Panc1 (cell line): Measurements from ENCODE around the gene MBD3L3.
"Not testable (repeated sequence)": the region's sequence is repeated elsewhere in the genome, so short reads cannot be mapped to it uniquely, and the experiment has no call there.

Source experiments
- CTCF ChIP-seq: fragments of 450-650 bp; IDR thresholded peaks from 2 replicates; pipeline ENCODE4 v1.5.1; 2017; ENCODE audit warnings: mild to moderate bottlenecking
- POLR2AphosphoS5 ChIP-seq: IDR thresholded peaks from 2 replicates; pipeline ENCODE4 v1.6.1; 2012; ENCODE audit warnings: mild to moderate bottlenecking, low read depth, low read length, moderate library complexity

- TF ChIP-seq CTCF, POLR2AphosphoS5: not testable (repeated sequence)
These were observed 37.1 kb downstream of the MBD3L3 start, which contains the start of gene MBD3L2B for GRCh38 chr19:7021331-7021730.
